ENCODE data around the gene CASP2. TPM values are rescaled to one million over a fixed set of nuclear protein-coding genes. Genes with fewer than 3 reads are reported as not detected.

The CASP2 gene
- total RNA-seq, 6 experiments from 2014 or later, result 5.3 to 8.7 (median 6.7) TPM

- no peak for TF ChIP-seq CTCF (IDR thresholded peaks at IDR 0.05)
- TF ChIP-seq POLR2A (IDR thresholded peaks at IDR 0.05), result no peak
- H3K4me3 ChIP-seq, result no peak within 1 kb of the TSS
- H3K36me3 ChIP-seq, result no peaks in the 10 kb centered on the region
- H3K27me3 ChIP-seq, result no peaks in the 10 kb centered on the region
- no peak within 1 kb of the TSS for H3K27ac ChIP-seq
- no peak for DNase-seq
- 60% methylated on average over 1 of the region's 5 CpGs for WGBS (ENCODE audit: insufficient coverage, low coverage, low lambda C conversion rate, missing lambda C conversion rate)
- intact Hi-C loops (cut with DNase I), result loop anchor here in 1 of 2 donors (10.0 kb wide), 1 partner anchor 49 kb away; the partner anchor contains the start of gene FAM131B
- no peaks in the 10 kb centered on the region for H3K9me3 ChIP-seq
- peaks cover 0 to 29% (median 13%) of the 10 kb centered on the region in 4 donors for H3K4me1 ChIP-seq
- ATAC-seq, result no peak
Measured at GRCh38 chr7:143315776-143316175, 27.6 kb downstream of the CASP2 start, which contains the start of gene CLCN1. CLCN1 (plus strand) TSS chr7:143316111; CDS start chr7:143316213, 102 bp downstream.

GRCh38 chr7:143316492-143316891, 28.3 kb downstream of the CASP2 start:
- DNase-seq, result no peak
- TF ChIP-seq POLR2A (IDR thresholded peaks at IDR 0.05), result no peak
- TF ChIP-seq CTCF (IDR thresholded peaks at IDR 0.05), result no peak
- Histone ChIP-seq H3K27me3 (no peaks in the 10 kb centered on the region), H3K4me3 (no peak overlapping the region), H3K4me1 (peaks cover 0 to 30% (median 13%) of the 10 kb centered on the region in 4 donors), H3K27ac (no peak overlapping the region), H3K36me3 (no peaks in the 10 kb centered on the region), H3K9me3 (no peaks in the 10 kb centered on the region)
- no peak for ATAC-seq
- intact Hi-C loops (cut with DNase I), result loop anchor here in 1 of 2 donors (10.0 kb wide), 1 partner anchor 48 kb away; the partner anchor contains the start of gene FAM131B
- WGBS (ENCODE audit: insufficient coverage, low coverage, low lambda C conversion rate, missing lambda C conversion rate), result 100% methylated on average over 1 of the region's 4 CpGs

- no peaks in the 10 kb centered on the region for H3K27me3 ChIP-seq
- DNase-seq, result peak; percentile 66 to 87 (median 83)
- WGBS (ENCODE audit: insufficient coverage, low coverage, low lambda C conversion rate, missing lambda C conversion rate), result 8% methylated on average over 4 of the region's 5 CpGs
- TF ChIP-seq CTCF (IDR thresholded peaks at IDR 0.05) (peak in 2 of 4 donors; percentile 31 to 34), POLR2A (IDR thresholded peaks at IDR 0.05) (no peak)
- H3K4me1 ChIP-seq, result peaks cover 0 to 30% (median 13%) of the 10 kb centered on the region in 4 donors
- no peak overlapping the region for H3K4me3 ChIP-seq
- intact Hi-C loops (cut with DNase I), result loop anchor here in 1 of 2 donors (10.0 kb wide), 1 partner anchor 46 kb away; the partner anchor contains the start of gene FAM131B
- peak; percentile 86 to 96 (median 89) for ATAC-seq
- H3K27ac ChIP-seq, result peak overlapping the region; percentile 11 to 70 (median 39)
- no peaks in the 10 kb centered on the region for H3K9me3 ChIP-seq
- H3K36me3 ChIP-seq, result no peaks in the 10 kb centered on the region
Measured at GRCh38 chr7:143318661-143319060, 30.5 kb downstream of the CASP2 start.

DNA sequence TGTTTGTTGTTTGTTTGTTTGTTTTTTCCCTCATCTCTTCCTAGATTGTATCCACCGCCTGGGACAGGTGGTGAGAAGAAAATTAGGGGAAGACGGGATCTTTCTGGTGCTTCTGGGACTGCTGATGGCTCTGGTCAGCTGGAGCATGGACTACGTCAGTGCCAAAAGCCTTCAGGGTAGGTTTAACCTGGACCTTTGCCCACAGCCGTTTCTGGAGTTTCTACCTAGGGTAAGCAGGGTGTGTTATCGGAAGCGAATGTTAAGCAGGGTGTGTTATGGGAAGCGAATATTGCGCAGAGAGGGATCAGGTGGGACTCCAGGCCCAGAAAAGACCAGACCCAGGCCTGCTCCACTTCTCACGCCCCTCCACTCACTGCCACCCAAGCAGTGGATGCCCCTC, 32.5 kb downstream of the CASP2 start:
- H3K4me3 ChIP-seq, result no peak overlapping the region
- H3K9me3 ChIP-seq, result no peaks in the 10 kb centered on the region
- H3K27me3 ChIP-seq, result no peaks in the 10 kb centered on the region
- 37% methylated on average over 6 of the region's 9 CpGs for WGBS (ENCODE audit: insufficient coverage, low coverage, low lambda C conversion rate, missing lambda C conversion rate)
- intact Hi-C loops (cut with DNase I), result loop anchor here (5.0 to 10.0 kb wide), 2 partner anchors 94 to 97 kb away; no protein-coding TSS in a partner anchor
- ATAC-seq (peak; percentile 11 to 49 (median 37)), DNase-seq (peak; percentile 59 to 76 (median 69))
- no peaks in the 10 kb centered on the region for H3K36me3 ChIP-seq
- no peak for TF ChIP-seq CTCF (IDR thresholded peaks at IDR 0.05)
- TF ChIP-seq POLR2A (IDR thresholded peaks at IDR 0.05), result no peak
- no peak overlapping the region for H3K27ac ChIP-seq
- H3K4me1 ChIP-seq, result peaks cover 0 to 30% (median 13%) of the 10 kb centered on the region in 4 donors
